GM19099 (cell line): ENCODE data around the gene SH3BGRL.

Experiments used
- POLR2A ChIP-seq: IDR thresholded peaks from 3 replicates; pipeline ENCODE4 v1.6.1; 2011; ENCODE audit warnings: low read depth; ENCODE audit not compliant: insufficient read length; ENCODE audit errors: extremely low read depth

SH3BGRL gene

GRCh38 chrX:81238166-81238565 lies 36.3 kb downstream of the SH3BGRL start:
- TF ChIP-seq POLR2A = no peak

DNA sequence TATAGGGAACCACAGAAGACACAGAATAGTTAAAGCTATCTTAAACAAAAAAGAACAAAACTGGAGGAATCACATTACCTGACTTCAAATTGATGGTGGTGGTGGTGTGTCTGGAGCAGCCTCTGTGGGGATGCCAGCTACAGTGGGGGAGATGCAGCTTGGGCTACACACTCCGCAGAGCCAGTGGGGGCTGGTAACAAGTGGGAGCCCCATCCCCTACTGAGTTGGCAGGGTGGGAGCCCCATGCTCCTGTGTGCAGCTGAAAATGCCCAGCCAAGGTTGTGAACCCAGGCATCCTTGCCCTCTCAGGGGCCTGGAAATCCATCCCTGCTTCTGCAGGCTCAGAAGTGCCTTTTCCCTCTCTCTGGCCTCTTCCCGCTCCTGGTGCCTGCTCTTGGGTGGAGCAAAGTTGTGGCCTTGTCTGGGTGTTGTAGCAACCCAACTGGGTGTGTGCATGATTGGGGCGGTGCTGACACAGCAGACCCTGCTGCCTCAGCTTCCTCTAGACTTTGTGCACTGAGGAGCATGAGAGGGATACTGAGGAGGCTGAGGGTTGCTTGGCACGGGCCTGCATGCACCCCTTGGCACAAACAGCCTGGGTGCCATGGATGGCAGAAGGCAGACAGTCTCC lies 38.9 kb downstream of the SH3BGRL start:
- no peak for TF ChIP-seq POLR2A

GRCh38 chrX:81241753-81242152 lies 39.9 kb downstream of the SH3BGRL start:
- no peak for TF ChIP-seq POLR2A

- TF ChIP-seq POLR2A = no peak
Observed at GRCh38 chrX:81255876-81256275, 54.0 kb downstream of the SH3BGRL start.

DNA sequence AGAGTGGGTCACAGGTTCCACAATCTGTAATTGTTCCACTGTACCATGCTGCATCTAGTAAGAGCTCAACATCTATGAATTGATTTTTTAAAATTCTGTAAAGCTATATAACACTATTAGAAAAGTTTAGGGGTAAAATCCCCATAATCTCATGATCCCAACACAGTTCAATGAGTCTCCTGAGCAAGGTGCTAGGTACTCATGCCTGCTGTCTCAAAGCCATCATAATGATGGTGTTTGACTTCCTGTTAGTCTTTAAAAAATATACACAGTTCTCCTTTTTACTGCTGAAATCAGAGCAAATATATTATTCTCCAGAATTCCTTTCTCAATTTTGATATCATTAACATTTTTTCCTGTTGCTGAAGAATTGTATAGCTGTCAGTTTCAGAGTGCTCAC lies 55.9 kb downstream of the SH3BGRL start:
- TF ChIP-seq POLR2A = no peak

GRCh38 chrX:81259020-81259713 lies 57.3 kb downstream of the SH3BGRL start:
- TF ChIP-seq POLR2A = no peak

DNA sequence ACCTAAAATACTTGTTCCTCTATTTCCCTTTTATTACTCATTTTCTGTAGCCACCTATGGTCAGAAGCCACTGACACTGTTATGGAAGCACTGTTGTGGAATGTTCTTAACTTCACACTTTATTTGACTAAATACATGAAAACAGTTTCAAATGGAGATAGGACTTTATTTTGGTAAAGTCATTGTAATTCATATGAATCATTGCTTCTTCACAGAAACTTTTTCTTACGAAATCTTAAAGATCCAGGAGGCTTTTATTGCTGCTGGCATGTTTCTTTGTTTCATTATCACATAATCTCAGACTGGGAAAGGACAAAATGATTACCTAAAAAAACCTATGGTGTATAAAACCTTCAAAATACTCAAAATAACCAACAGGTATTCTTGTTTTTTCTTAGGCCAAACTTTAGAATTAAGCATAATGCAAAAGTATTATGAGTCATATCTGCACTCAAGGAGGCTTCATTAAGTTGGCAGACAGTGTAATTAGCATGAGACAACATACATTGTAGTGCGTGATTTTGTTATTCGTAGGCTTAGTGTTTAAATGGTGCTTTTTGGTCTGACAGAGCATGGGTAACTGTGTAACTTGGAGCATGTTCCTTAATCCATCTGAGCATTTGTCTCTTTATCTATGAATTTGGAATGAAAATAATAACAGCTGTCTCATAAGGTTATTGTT lies 58.0 kb downstream of the SH3BGRL start:
- no peak for TF ChIP-seq POLR2A

DNA sequence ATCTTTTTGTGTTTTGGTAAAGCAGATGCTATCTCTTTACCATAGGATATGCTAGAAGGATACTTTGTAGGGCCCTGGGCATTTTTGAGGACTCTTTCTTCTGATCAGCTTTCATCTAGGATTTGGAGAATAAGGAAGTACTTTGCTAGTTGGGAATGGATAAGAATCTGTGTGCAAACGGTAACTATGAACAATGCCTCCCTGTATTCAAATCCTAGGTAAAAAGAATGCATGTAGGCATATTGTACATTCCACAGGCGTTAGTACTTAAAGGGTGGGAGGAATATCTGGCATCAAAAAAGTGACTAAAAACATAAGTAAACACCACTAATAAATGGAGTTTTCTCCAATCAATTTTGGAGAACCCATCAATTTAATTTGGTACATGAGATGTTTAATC lies 59.7 kb downstream of the SH3BGRL start:
- no peak for TF ChIP-seq POLR2A

- no peak for TF ChIP-seq POLR2A
Observed at GRCh38 chrX:81263059-81263458, 61.2 kb downstream of the SH3BGRL start.

- no peak for TF ChIP-seq POLR2A
Observed at GRCh38 chrX:81278616-81279015, 76.7 kb downstream of the SH3BGRL start.

DNA sequence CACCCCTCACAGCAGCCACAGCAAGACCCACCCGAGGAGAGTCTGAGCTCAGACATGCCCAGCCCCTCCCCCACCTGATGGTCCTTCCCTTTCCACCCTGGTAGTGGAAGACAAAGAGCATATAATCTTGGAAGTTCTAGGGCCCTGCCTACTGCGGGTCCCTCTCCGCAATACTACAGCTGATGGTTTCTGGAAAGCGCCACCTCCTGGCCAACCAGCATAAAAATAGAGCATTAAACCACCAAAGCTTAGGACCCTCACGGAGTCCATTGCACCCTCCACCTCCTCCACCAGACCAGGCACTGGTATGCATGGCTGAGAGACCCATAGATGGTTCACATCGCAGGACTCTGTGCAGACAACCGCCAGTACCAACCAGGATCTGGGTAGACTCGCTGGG lies 78.2 kb downstream of the SH3BGRL start:
- no peak for TF ChIP-seq POLR2A

DNA sequence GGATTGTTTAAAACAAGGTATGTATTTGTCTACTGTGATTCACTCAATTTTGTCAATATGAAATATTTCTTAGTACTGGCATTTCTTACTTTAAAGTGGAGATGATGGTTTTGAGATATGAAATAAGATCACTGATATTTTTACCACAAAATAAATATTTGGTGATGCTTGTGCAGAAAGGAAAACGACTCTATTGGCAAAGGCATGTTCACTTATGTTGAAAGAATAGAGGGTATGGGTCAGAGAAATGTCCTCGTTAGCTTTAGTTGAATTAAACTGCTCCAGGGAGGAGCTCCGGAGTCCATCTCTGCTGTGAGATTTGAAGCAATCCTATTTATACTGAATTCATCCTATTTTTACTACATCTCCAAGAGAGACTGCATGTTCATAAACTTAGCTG lies 84.2 kb downstream of the SH3BGRL start:
- no peak for TF ChIP-seq POLR2A

GRCh38 chrX:81286608-81287007 lies 84.7 kb downstream of the SH3BGRL start:
- TF ChIP-seq POLR2A = no peak

GRCh38 chrX:81291996-81292395 lies 90.1 kb downstream of the SH3BGRL start:
- no peak for TF ChIP-seq POLR2A

DNA sequence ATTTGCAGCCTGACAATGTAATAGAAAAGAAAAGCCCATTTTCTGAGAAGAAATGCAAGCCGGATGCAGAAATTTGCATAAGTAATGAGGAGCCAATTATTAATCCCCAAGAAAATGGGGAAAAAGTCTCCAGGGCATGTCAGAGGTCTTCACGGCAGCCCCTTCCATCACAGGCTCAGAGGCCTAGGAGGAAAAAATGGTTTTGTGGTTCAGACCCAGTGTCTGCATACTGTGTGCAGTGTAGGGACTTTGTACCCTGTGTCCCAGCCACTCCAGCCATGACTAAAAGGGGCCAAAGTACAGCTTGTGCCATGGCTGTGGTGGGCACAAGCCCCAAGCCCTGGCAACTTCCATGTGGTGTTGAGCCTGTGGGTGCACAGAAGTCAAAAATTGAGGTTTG lies 92.2 kb downstream of the SH3BGRL start:
- TF ChIP-seq POLR2A = no peak

DNA sequence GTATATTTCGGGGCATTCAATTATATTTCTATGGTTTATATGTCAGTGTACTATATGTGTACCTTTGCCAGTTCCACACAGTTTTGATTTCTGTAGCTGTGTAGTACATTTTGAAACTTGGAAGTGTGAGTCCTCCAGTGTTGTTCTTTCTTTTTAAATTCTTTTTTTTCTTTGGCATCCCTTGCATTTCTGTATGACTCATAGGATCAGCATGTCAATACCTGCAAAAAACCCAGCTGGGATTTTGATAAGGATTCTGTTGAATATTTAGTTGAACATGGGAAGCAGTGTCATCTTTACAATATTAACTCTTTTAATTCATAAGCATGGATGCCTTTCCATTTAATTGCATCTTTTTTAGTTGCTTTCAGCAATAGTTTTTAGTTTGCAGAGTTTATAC lies 100.0 kb downstream of the SH3BGRL start:
- TF ChIP-seq POLR2A = no peak
